GM19468 (cell line): ENCODE measurements around the gene C12orf75.
A peak's percentile ranks its signal among the peaks of the same experiment; 100 is the strongest.
"Not testable (repeated sequence)": the region's sequence is repeated elsewhere in the genome, so short reads cannot be mapped to it uniquely, and the experiment has no call there.

Experiments
- ATAC-seq: cut with Tn5 transposase; IDR thresholded peaks from one replicate; pipeline ENCODE4 v1.9.1; 2021; ENCODE audit warnings: mild to moderate bottlenecking, moderate library complexity, moderate number of reproducible peaks; ENCODE audit not compliant: unreplicated experiment; ENCODE audit errors: extremely low read depth

C12orf75 gene

GRCh38 chr12:105309384-105309783 is 21.1 kb upstream of the C12orf75 start:
- ATAC-seq, result not testable (repeated sequence)

- not testable (repeated sequence) for ATAC-seq
These were observed 19.9 kb upstream of the C12orf75 start for GRCh38 chr12:105310476-105311085.

- not testable (repeated sequence) for ATAC-seq
These were observed 18.6 kb upstream of the C12orf75 start for GRCh38 chr12:105311936-105312335.

GRCh38 chr12:105313755-105314154 is 16.7 kb upstream of the C12orf75 start:
- ATAC-seq, result not testable (repeated sequence)

GRCh38 chr12:105315130-105315529 is 15.4 kb upstream of the C12orf75 start:
- no peak for ATAC-seq

GRCh38 chr12:105315726-105316125 is 14.8 kb upstream of the C12orf75 start:
- ATAC-seq, result no peak

GRCh38 chr12:105316931-105317852 is 13.3 kb upstream of the C12orf75 start:
- no peak for ATAC-seq

GRCh38 chr12:105317942-105318621 is 12.4 kb upstream of the C12orf75 start:
- ATAC-seq, result no peak

- ATAC-seq, result no peak
These were observed 11.6 kb upstream of the C12orf75 start for GRCh38 chr12:105318651-105319483.

GRCh38 chr12:105319691-105320209 is 10.7 kb upstream of the C12orf75 start:
- no peak for ATAC-seq

- peak; percentile 36 for ATAC-seq
These were observed 9.4 kb upstream of the C12orf75 start for GRCh38 chr12:105321125-105321524.

- ATAC-seq, result no peak
These were observed 8.4 kb upstream of the C12orf75 start for GRCh38 chr12:105322070-105322469.

GRCh38 chr12:105324704-105325103 is 5.8 kb upstream of the C12orf75 start:
- no peak for ATAC-seq

- no peak for ATAC-seq
These were observed 5.4 kb upstream of the C12orf75 start for GRCh38 chr12:105325117-105325516.

GRCh38 chr12:105329926-105330282 is 587 bp upstream of the C12orf75 start:
- ATAC-seq, result no peak

- no peak for ATAC-seq
These were observed 677 bp downstream of the C12orf75 start for GRCh38 chr12:105330931-105331804.

- no peak for ATAC-seq
These were observed 1.3 kb downstream of the C12orf75 start for GRCh38 chr12:105331805-105332251.

GRCh38 chr12:105332286-105332685 is 1.8 kb downstream of the C12orf75 start:
- ATAC-seq, result not testable (repeated sequence)

GRCh38 chr12:105332925-105333324 is 2.4 kb downstream of the C12orf75 start:
- no peak for ATAC-seq
